H1 (cell line): Measurements from ENCODE around the gene MLH3. TPM values are rescaled to one million over a fixed set of nuclear protein-coding genes. Genes with fewer than 3 reads are reported as not detected.

Source experiments
- CTCF ChIA-PET: fragments of 300-600 bp; sonication (Branson Sonifier 250); formaldehyde crosslinking; loops from one replicate; lab custom pipeline; 2021; ENCODE audit not compliant: partially characterized antibody; lab: Charles Lee
- POLR2A ChIA-PET: fragments of 300-600 bp; sonication (Branson Sonifier 250); formaldehyde crosslinking; loops from one replicate; lab custom pipeline; 2021; ENCODE audit warnings: inconsistent platforms; ENCODE audit not compliant: partially characterized antibody; lab: Charles Lee
- DNase-seq, 2 experiments: peaks; one replicate each; pipeline versions ENCODE4 v3.0.0 to v3.0.0-alpha.2; 2010 to 2022; ENCODE audit warnings: low spot score in 2 of 2, low read depth in 1 of 2, mixed read lengths in 1 of 2
- FAIRE-seq: peaks from 2 replicates; lab custom pipeline; 2011; peaks lifted over from hg19 to GRCh38; lab: Jason Lieb, UNC
- H2AFZ ChIP-seq: 2 replicates; pipeline ENCODE4 v1.8.1; 2012; ENCODE audit warnings: low read length, inconsistent platforms
- H2AK5ac ChIP-seq: 2 replicates; pipeline ENCODE4 v1.6.1; 2013; ENCODE audit warnings: low read depth, low read length
- H2BK120ac ChIP-seq: replicated peaks from 2 replicates; pipeline ENCODE3; 2013; ENCODE audit warnings: low read depth, low read length, inconsistent platforms
- H2BK12ac ChIP-seq: 2 replicates; pipeline ENCODE4 v1.6.1; 2013; ENCODE audit warnings: low read depth, low read length
- H2BK15ac ChIP-seq: 2 replicates; pipeline ENCODE4 v1.6.1; 2013; ENCODE audit warnings: low read length
- H2BK20ac ChIP-seq: 2 replicates; pipeline ENCODE4 v1.6.1; 2013; ENCODE audit warnings: low read length
- H2BK5ac ChIP-seq: 2 replicates; pipeline ENCODE4 v1.6.1; 2013; ENCODE audit warnings: low read depth, low read length
- H3K14ac ChIP-seq: 2 replicates; pipeline ENCODE4 v1.6.1; 2013; ENCODE audit warnings: inconsistent platforms; ENCODE audit not compliant: insufficient read length
- H3K18ac ChIP-seq: 2 replicates; pipeline ENCODE4 v1.6.1; 2013; ENCODE audit warnings: low read length; ENCODE audit errors: extremely low read depth
- H3K23ac ChIP-seq: 2 replicates; pipeline ENCODE4 v1.6.1; 2013; ENCODE audit warnings: inconsistent platforms; ENCODE audit not compliant: insufficient read length
- H3K23me2 ChIP-seq: 2 replicates; pipeline ENCODE4 v1.6.1; 2013; ENCODE audit warnings: low read depth, low read length
- H3K27ac ChIP-seq: 2 replicates; pipeline ENCODE4 v1.6.1; 2011; ENCODE audit warnings: low read depth, low read length, inconsistent platforms
- H3K27me3 ChIP-seq, 4 experiments: replicated peaks in 1 of 4; 1 replicate in 1 of 4; 2 replicates in 3 of 4; pipeline versions ENCODE4 v1.6.1 to v1.8.1; 2011 to 2013; ENCODE audit warnings: low read length in 3 of 4, mild to moderate bottlenecking in 3 of 4, inconsistent platforms in 2 of 4, mixed read lengths in 2 of 4, moderate library complexity in 1 of 4; ENCODE audit not compliant: control insufficient read depth in 3 of 4, insufficient read depth in 3 of 4; ENCODE audit errors: extremely low read depth in 1 of 4
- H3K36me3 ChIP-seq, 4 experiments: 2 replicates each; pipeline versions ENCODE4 v1.6.1 to v1.8.1; 2011 to 2013; ENCODE audit warnings: mild to moderate bottlenecking in 4 of 4, low read length in 3 of 4, moderate library complexity in 2 of 4, control low read depth in 1 of 4, inconsistent platforms in 1 of 4; ENCODE audit not compliant: insufficient read depth in 4 of 4, control insufficient read depth in 2 of 4
- H3K4ac ChIP-seq: replicated peaks from 2 replicates; pipeline ENCODE3; 2013; ENCODE audit warnings: low read length, low read depth, mixed read lengths, inconsistent platforms; ENCODE audit not compliant: insufficient read length
- H3K4me1 ChIP-seq, 4 experiments: replicated peaks in 1 of 4; 1 replicate in 1 of 4; 2 replicates in 3 of 4; pipeline versions ENCODE4 v1.6.1 to v1.8.1; 2011 to 2013; ENCODE audit warnings: low read length in 3 of 4, inconsistent platforms in 2 of 4, mixed read lengths in 1 of 4; ENCODE audit not compliant: insufficient read depth in 4 of 4, control insufficient read depth in 3 of 4
- H3K4me2 ChIP-seq, 2 experiments: 2 replicates each; pipeline versions ENCODE4 v1.6.1 to v1.8.1; 2011 to 2013; ENCODE audit warnings: low read depth in 2 of 2, low read length in 2 of 2, control low read depth in 1 of 2, inconsistent platforms in 1 of 2, mild to moderate bottlenecking in 1 of 2; ENCODE audit not compliant: insufficient read depth in 1 of 2
- H3K4me3 ChIP-seq, 4 experiments: fragments of 200-600, 300-600 bp in 1 of 4; sonication (generic), shearing (Covaris generic), sonication (Bioruptor Twin) in 1 of 4; 2 replicates each; pipeline versions ENCODE4 v1.5.1 to v1.8.1; 2011 to 2016; ENCODE audit warnings: low read length in 4 of 4, low read depth in 3 of 4, control low read depth in 2 of 4, inconsistent platforms in 2 of 4, mild to moderate bottlenecking in 2 of 4, mixed read lengths in 1 of 4, moderate library complexity in 1 of 4; ENCODE audit not compliant: insufficient read depth in 2 of 4; ENCODE audit errors: extremely low read depth in 1 of 4
- H3K56ac ChIP-seq: replicated peaks from 2 replicates; pipeline ENCODE3; 2013; ENCODE audit warnings: low read depth, mild to moderate bottlenecking, mixed read lengths, low read length, inconsistent platforms; ENCODE audit not compliant: insufficient read length
- H3K79me1 ChIP-seq: 2 replicates; pipeline ENCODE4 v1.6.1; 2013; ENCODE audit warnings: low read depth, low read length, control low read depth
- H3K79me2 ChIP-seq, 2 experiments: 2 replicates each; pipeline versions ENCODE4 v1.6.1 to v1.8.1; 2012 to 2013; ENCODE audit warnings: low read length in 2 of 2, mild to moderate bottlenecking in 2 of 2, inconsistent platforms in 1 of 2; ENCODE audit not compliant: insufficient read depth in 2 of 2, control insufficient read depth in 1 of 2
- H3K9ac ChIP-seq, 4 experiments: replicated peaks in 1 of 4; 1 replicate in 1 of 4; 2 replicates in 3 of 4; pipeline versions ENCODE4 v1.6.1 to v1.8.1; 2011 to 2013; ENCODE audit warnings: low read depth in 3 of 4, low read length in 3 of 4, control low read depth in 2 of 4, mild to moderate bottlenecking in 2 of 4, moderate library complexity in 2 of 4, inconsistent platforms in 1 of 4; ENCODE audit errors: extremely low read depth in 1 of 4
- H3K9me3 ChIP-seq, 2 experiments: 2 replicates each; pipeline versions ENCODE4 v1.6.1 to v1.8.1; 2012 to 2013; ENCODE audit warnings: mild to moderate bottlenecking in 2 of 2, moderate library complexity in 2 of 2, control low read depth in 1 of 2, inconsistent platforms in 1 of 2, low read depth in 1 of 2, low read length in 1 of 2, mixed read lengths in 1 of 2; ENCODE audit not compliant: insufficient read depth in 2 of 2
- H4K20me1 ChIP-seq, 2 experiments: replicated peaks in 1 of 2; 2 replicates each; pipeline versions ENCODE3 to v1.8.1; 2011 to 2013; ENCODE audit warnings: inconsistent platforms in 2 of 2, low read length in 2 of 2, mild to moderate bottlenecking in 1 of 2; ENCODE audit not compliant: insufficient read depth in 2 of 2, control insufficient read depth in 1 of 2
- H4K5ac ChIP-seq: 2 replicates; pipeline ENCODE4 v1.6.1; 2013; ENCODE audit warnings: low read length, low read depth, mixed read lengths, inconsistent platforms; ENCODE audit not compliant: insufficient read length
- H4K8ac ChIP-seq: 2 replicates; pipeline ENCODE4 v1.8.0; 2013; ENCODE audit warnings: mild to moderate bottlenecking, moderate library complexity, low read length, inconsistent platforms; ENCODE audit not compliant: insufficient read depth; ENCODE audit errors: extremely low read depth
- H4K91ac ChIP-seq: replicated peaks from 2 replicates; pipeline ENCODE3; 2013; ENCODE audit warnings: low read length, mixed read lengths, inconsistent platforms; ENCODE audit not compliant: insufficient read length
- PHF8 ChIP-seq: fragments of 200-600 bp; sonication (generic); conservative IDR thresholded peaks from 2 replicates; pipeline ENCODE4 v1.7.1; 2012; ENCODE audit warnings: low read depth, mild to moderate bottlenecking, inconsistent platforms, low read length, moderate library complexity
- RXRA ChIP-seq: IDR thresholded peaks from 2 replicates; pipeline ENCODE4 v1.6.1; 2011; ENCODE audit warnings: low read depth, mild to moderate bottlenecking, low read length, moderate library complexity; ENCODE audit not compliant: insufficient read depth
- polyA plus RNA-seq, 7 experiments: library from polyadenylated mRNA; depleted of rRNA in 3 of 7; stranded (reverse) in 5 of 7; unstranded in 2 of 7; fragments of >200 nt in 5 of 7; fragments of 200-250 nt in 2 of 7; gene quantifications; 1 replicate in 5 of 7; 2 replicates in 1 of 7; 4 replicates in 1 of 7; pipeline versions ENCODE4 v1.2.1 to v1.2.3, GENCODE V29; 2011 to 2013; ENCODE audit warnings: missing spikeins in 2 of 7, mixed read lengths in 2 of 7
- total RNA-seq: library from RNA; stranded (reverse); fragmentation: NEBNext Ultra II Directional; extraction: Animal tissue kit (Norgen Biotek cat#: 25700); gene quantifications from 2 replicates; pipeline ENCODE4 v1.2.1, GENCODE V29; 2021

MLH3 gene
- total and polyA plus RNA-seq, 2 of the 8 experiments (the other 6 are each of a cell fraction or from before 2014, with no cell fraction given): 9.3 to 20.1 TPM

GRCh38 chr14:75098212-75098611 lies 46.9 kb upstream of the MLH3 start:
- Histone ChIP-seq H4K8ac (no peak overlapping the region), H3K9ac (no peak overlapping the region), H3K27ac (no peak overlapping the region), H2BK5ac (no peak overlapping the region), H3K18ac (no peak overlapping the region), H4K91ac (no peak overlapping the region), H3K4me2 (no peak overlapping the region), H3K23me2 (no peaks in the 10 kb centered on the region; the same call in 1 of the 2 replicates), H3K4me3 (no peak overlapping the region), H3K14ac (no peak overlapping the region), H2AFZ (no peak overlapping the region), H3K36me3 (peaks cover 0 to 61% (median 31%) of the 10 kb centered on the region in 4 experiments; a peak in 6 of 8 replicates), H3K79me1 (no peaks in the 10 kb centered on the region), H2BK12ac (no peak overlapping the region), H3K4me1 (no peaks in the 10 kb centered on the region), H2BK20ac (no peak overlapping the region), H2AK5ac (no peak overlapping the region), H3K56ac (no peak overlapping the region), H3K79me2 (no peaks in the 10 kb centered on the region), H2BK15ac (no peak overlapping the region), H3K9me3 (no peaks in the 10 kb centered on the region), H4K20me1 (no peaks in the 10 kb centered on the region), H3K4ac (no peak overlapping the region), H2BK120ac (no peak overlapping the region), H3K27me3 (no peaks in the 10 kb centered on the region), H4K5ac (no peak overlapping the region), H3K23ac (no peak overlapping the region)
- TF ChIP-seq RXRA (no peak), PHF8 (no peak)
- DNase-seq: no peak
- POLR2A ChIA-PET: interaction anchor here (1.0 to 1.3 kb wide), 2 partner anchors 13 to 28 kb away, joined by 3 to 4 read pairs; no protein-coding TSS in a partner anchor
- no peak for FAIRE-seq
- CTCF ChIA-PET: interaction anchor here (0.6 to 3.4 kb wide), 5 partner anchors 10 to 208 kb away, joined by 3 to 24 read pairs (median 3); no protein-coding TSS in a partner anchor
